Stimulated activated CD4-positive, alpha-beta T cell treated with anti-CD3 and anti-CD28 coated beads, Interleukin-12 subunit alpha, Interleukin-12 subunit beta, amount 100 ng/mL, for 24 hours (primary cell): ENCODE results near the gene CLDN22.

Source experiments
- DNase-seq, 2 experiments: peaks; one replicate each; pipeline ENCODE4 v3.0.0-alpha.2; 2020; ENCODE audit warnings: low read depth in 2 of 2

Gene CLDN22

DNA sequence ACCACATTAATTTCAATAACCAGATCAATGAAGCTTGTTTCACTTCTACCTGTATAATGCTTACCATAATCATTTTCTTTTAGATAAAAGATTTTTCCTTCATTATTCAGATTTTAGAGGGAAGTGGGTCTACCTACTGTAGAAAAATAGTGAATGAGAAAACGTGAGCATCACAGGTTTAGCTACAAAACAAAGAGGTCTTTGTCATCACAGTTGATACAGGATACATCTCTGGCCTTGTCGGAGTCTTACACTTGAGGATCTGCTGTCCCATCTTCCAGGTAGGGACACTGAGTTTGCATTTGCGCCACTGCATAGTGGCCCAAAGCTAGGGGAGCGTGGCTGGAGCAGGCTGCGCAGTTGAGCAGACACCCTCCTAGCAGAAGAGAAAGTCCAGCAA is 1.4 kb upstream of the CLDN22 start:
- no peak for DNase-seq

DNA sequence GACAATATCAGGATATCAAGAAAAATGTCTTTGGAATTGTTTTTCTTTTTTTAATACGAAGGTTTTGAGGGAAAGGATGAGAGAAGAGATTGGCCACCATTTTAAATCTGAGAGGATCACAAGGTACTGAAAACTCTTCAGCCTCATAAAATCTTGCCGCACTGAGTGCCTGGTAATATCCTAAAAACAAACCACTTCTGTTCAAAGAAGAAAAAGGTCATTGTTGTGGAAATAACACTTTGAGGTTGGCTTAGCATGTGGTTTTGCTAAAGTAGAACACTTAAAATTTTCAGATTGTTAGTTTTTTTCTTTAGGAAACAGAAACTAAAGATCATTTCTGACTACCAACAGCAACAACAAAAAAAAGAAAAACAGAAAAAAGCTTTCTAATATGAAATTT is 1.0 kb upstream of the CLDN22 start:
- DNase-seq = no peak

DNA sequence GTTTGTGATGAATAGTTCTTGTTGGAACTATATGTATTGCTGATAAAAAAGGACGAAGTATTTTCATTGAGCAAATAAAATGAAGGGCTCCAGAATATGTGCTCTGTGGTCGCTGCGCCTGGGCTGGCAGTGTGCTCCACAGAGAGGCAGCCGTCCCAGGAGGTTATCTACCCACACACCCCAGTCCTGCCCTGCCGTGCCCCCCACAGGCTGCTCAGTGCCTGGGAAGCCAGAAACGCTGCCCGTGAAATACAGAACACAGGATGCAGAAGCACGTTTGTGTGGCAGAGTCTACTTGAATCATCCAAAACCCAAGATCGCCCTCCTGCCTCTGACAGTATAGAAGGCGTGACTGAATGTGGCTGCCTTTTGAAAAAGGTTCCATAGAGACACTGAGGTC is 1.4 kb downstream of the CLDN22 start:
- DNase-seq = no peak

DNA sequence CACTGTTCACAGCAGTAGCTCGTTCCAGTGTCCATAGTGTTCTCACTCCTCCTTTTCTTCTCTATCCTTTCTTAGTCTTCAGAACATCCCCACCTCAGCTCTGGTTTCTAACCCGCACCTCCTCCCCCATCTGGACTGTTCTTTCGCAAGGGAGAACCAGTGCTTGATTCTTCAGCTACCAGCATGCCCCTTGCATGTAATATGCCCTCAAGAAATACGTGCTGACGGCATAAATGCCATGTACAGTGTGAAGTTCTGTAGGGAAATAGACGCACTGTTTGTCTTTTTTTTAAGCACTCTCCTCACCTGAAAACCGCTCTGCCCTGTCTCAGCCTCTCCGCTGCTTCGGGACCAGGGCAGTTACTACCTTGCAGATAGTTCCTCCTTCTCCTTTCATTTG is 5.3 kb downstream of the CLDN22 start:
- no peak for DNase-seq

DNA sequence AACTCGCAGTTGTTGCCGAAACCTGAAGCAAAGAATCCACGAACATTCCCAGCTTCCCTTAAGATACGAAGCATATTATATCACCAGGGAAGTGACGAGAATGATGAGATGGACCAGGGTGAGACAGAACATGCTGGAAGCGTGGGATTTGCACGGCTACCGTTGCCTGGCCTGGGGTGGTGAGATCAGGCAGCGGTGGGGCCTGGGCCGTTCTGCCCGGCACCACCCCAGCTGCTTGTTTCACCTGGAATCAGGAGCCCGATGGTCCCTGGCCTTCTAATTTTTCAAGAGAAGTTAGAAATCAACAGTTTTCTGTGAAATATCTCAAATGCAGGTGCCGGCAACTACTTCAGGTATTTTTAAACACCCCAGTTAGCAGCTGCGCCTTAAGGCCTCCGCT is 5.7 kb downstream of the CLDN22 start:
- no peak for DNase-seq

DNA sequence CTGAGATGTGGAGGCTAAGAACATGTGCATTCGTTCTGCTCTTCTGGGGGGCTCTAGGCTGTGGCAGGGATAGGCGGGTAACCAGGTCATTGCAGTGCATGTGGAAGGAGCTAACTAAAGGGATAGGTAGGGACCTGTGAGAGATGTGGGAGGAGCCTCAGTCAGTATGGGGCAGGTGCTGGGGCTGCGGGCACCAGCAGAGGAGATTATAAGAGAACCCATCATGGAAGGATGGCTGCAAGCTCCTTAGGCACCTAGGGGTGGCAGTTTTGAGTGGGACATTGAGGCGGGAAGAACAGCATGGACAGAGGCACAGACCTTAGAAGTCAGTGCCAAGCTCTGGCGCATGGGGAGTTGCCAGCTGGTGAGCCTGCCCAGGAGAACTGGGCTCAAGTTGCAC is 7.2 kb downstream of the CLDN22 start:
- DNase-seq = no peak

DNA sequence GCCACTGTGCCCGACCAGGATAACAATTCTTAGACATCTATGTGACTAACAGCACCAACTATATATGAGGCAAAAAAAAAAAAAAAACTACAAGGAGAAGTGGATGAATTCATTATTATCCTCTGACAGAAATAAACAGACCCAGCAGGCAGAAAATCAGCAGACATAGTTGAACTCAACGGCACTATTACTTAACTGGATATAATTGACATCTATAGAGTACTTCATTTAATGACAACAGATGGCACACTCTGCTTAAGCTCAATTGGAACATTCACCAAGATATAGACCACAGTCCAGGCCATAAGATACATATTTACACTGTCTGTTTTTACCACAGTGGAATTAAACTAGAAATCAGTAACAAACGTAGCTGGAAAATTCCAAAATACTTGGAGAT is 13.3 kb downstream of the CLDN22 start:
- no peak for DNase-seq

DNA sequence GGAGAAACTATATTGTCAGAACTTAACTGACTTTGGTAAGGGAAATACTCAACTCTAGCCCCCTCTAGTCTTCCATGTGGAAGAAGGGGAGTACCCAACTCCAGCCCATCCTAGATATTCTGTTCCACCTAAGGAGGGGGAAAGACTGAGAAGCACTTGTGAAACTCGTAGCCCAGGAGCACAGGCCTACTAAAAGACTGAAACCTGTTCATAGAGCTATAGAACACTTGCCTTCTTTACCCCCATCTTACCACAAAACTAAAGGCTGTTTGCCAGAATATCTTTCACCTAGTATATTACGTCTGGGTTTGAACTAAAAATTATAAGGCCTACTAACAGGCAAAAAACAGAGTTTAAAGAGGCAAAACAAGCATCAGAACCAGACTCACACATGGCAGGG is 15.5 kb downstream of the CLDN22 start:
- DNase-seq = no peak

DNA sequence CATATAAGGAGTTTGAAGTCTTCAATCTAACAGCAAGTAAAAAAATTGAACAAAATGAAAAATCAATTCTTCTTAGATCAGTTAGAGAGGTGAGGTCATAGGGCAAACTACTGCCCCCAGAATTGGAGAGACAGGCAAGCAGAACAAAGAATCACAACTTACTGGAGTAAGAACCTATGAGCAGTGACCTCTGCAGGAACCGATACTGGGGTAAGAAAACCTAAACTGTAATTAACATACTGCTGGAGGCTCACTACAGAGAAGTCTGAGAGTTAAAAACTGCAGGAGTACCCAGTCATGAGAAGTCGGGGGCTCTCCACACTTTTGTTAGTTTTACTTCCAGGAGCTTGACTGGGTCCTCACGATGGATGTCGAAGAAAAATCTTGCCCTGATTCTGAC is 16.0 kb downstream of the CLDN22 start:
- DNase-seq = no peak

DNA sequence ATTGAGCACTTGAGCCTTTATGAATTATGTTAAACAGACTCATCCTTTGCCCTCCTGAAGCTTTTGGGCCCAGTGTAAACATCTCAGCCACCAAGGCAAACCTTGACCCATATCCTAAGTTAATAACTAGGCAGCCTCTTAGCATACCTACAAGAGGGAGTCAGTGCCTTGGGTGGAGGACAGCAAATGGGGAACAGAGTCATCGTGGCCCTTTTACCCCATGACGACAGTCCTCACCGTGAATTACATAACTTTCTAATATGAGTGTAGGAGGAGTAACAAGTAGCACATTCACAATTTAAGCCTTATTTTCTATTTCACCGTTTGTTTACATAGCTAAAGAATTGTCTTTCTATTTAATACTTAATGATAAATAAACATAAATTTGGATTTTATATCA is 16.8 kb downstream of the CLDN22 start:
- DNase-seq = no peak

DNA sequence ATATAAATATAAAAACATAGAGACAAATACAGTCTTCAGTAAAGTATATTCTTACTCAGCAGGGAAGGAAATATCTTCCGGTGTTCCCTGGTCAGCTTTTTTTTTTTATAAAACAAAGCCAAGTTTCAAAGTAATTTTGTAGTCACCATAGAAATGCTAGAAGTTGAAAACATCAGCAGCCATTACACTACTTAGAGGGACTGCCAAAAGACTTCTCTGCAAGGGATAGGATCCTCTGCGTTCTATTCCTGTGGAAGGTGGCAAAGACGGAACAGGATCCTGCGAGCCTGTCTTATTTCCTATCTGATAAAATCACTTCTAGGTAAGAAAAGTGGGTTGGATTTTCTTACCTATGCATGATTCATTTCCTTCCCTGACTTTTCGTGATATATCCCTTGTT is 19.4 kb downstream of the CLDN22 start:
- no peak for DNase-seq

DNA sequence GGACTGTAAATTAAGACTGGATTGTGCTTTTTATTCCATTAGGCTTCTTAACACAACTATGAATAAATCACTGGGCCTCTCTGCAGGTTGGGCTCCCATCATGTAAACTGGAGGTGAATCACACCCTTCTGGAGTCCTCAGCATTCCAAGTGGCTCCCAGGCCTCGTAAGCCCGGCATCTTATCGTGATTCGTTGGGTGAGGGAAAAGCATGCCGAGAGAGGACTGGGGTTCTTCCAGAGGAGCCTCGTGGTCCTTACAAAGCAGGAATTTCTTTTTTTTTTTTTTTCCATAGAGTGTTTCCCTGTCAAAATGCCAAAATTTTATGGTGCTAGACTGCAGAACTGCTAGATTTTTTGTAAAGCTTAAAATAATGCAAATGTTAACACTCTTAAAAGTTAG is 20.0 kb downstream of the CLDN22 start:
- DNase-seq = no peak

DNA sequence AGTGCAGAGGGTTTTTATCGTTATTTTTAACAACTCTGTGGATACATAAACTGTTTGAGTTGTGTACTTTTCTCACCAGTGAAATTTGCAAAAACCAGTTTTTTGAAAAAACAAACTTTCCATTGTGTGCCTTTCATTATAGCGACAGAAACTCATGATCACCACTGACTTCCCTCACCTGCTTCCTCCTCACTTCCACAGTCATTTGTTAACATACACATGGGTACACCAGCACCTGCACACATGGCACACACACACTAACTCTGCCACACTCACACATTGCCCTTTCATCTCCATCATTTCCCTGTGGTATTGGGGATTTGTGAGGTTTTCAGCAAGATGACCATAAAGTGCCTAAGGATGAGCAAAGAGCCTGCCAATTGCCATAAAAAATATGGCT is 20.6 kb downstream of the CLDN22 start:
- no peak for DNase-seq

DNA sequence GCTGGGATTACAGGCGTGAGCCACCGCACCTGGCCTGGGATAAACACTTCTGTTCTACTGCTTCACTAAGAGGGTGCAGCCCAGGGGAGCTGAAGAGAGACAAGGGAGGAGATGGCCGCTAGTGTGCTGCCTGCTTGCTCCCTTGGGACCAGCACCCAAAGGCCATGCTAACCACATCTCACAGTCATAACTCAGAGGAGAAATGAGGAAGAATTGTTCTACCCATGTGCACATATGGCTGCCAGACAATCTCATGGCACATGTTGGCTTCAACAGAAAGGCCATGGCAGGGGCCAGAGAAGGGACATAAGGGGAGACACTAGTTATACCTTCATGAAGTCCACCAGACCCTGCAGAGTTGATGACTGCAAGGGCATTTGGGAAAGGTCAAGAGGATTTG is 22.4 kb downstream of the CLDN22 start:
- no peak for DNase-seq

DNA sequence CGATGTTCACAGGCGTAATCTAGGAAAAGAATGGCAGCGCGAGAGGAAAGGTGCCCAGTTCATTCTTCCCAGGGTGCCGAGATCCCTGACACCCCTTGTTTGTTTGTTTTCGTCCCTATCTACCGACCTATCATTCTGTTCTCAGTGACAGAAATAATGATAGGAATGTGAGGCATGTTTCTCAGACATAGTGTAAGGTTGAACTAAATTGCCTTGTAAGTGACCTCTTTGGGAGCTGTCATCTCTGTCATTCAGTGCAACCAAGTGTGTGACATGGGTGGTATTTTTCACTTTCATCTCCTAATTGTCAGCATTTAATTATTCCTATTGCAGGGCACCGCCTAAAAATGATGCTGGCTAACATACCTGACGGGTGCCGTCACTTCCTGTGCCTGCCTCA is 24.4 kb downstream of the CLDN22 start:
- no peak for DNase-seq

DNA sequence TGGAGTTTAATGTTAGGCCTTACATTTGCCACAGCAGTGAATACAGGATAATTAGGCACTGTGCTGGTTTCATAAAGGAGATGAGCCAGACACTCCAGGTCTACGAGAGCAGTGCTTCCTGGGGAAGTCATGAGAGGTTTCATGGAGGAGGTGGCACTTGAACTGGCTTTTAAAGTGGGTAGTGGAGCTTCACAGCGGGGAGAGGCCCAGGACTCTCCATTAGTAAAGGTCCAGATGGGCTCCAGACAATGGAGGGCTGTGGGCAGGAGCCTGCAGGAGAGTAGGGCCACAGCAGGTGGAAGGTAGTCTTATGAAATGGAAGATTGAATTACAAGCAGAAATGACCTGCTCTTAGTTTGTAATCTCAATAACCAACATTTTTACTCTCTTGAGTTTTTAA is 29.0 kb downstream of the CLDN22 start:
- no peak for DNase-seq

DNA sequence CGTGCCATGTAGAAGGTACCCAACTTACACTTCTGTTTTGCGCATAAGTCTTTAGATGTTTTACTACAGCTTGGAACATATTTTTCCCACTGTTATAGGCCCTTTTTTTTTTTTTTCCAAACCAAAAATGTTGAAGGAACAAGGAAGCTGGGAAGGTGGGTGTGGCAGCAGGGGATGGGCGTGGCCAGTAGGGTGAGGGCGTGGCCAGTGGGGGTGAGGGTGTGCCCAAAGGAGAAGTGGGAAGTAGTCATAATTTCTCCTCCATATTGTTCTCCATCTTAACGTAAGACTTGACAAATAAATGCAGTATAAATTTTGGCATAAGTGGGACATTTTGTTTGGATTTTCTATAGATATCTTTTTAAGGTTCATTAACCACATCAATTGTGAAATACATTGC is 30.4 kb downstream of the CLDN22 start:
- DNase-seq = no peak

DNA sequence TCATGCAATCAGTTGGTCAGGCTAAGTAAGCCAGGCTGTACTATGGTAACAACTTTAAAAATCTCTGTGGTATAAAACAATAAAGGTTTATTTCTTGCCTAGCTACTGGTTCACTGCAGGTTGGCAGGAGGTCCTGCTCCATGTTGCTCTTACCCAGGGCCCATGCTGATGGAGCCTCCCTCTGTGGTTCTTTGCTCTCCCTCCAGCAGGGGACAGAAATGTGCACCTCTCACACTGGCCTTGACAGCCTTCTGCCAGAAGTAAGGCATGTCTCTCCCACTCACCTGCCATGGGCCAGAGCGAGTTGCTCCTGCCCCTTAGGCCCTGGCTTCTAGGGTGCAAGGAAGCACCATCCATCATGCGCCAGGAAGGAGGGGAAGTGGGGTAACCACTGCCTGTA is 31.1 kb downstream of the CLDN22 start:
- DNase-seq = no peak

DNA sequence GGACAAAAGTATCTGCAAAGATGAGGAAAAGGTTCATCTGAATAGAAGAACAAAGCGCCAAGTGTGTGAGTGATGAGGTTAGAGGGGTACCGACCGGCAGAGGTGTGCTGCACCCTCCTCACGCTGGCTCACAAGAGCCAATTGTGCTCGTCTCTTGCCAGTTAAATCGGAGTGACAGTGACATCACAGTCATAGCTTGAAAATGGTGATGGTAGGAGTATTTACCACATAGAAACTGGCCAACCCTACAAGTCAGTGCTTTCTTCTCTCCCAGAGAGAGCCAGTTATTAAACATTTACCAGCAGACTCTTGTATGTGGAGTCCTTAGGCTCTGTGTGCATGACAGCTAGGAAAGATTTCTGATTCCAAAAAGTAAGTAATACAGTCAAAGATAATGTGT is 32.4 kb downstream of the CLDN22 start:
- no peak for DNase-seq

DNA sequence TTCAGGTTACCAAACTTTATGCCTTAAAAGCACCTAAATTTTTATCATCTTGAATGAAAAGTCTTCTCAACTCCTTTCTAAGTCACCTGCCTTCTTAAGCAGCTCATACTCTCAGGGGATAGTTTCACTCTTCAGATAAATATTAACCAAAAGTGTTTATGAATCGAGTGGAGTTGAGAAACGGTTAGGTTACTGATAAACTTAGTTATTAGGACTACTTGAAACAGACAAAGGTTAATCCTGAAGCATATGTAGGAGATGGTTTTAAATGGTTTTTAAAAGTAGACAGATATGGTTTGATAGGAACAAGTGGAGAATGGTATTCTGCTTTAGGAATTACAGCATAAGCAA is 32.8 kb downstream of the CLDN22 start:
- DNase-seq = no peak

DNA sequence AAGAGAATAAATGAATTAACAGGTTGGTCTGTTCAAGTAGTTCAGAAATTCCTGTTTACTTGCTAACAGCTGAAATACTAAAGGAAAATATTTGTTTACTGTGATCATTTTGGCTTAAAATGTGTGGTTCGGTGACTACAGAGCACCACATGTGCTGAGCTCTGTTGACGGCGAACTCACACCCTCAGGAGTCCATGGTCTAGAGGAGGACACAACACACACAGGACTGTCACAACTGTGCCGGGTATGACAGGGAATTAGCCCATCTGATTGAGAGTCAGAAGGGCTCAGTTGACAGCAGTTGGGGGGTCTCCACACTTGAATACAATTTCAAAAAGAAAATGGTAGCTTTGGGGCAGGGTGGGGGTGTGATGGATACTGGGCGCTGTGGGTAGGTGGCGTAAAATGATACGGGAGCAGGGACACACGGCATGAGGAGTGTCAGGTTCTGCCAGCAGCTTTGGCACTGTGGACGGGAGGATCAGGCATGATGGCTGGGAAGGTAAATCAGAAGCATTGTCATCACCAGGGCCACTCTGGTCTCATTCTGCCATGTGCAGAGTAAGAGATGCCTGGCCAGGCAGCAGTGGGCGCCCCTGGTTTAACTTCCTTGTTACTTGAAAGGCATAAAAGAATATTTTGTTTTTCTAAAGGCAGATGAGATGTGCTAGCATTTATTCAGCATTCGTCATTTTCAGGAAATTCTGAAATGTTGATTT is 33.3 kb downstream of the CLDN22 start:
- DNase-seq = no peak

DNA sequence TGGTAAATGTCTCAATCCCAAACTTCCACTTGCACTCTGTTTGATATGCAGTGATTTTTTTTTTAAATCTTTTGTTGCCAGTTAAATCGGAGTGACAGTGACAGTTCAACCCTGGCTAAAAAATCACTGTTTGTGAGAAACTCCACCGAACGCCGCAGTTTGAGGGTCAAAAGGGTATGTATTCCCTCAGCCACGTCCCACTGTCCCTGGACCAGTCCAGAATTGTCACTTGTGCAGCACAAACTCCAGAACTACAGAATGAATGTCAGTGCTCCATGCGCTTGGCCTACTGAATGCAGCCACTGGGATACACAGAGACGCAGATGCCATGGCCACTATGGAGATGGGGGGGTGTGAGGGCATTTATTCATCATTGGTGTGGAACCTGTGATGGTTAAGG is 34.2 kb downstream of the CLDN22 start:
- no peak for DNase-seq

DNA sequence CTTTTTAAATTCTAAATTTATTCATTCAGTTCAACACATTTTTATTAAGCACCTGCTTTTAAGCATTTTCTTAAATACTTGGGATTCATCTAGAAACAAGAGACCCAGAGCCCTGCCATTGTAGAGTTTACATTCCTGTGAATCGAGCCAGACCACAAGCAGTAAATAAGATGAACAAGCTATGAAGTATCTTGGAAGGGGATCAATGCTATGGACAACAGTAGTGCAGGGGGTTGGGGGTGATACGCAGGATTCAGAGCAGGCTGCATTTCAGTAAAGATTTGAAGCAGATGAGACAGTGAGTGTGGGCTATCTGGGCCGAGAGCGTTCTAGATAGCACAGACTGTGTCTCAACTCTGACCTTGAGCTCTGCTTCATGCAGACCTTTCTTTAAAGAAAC is 35.1 kb downstream of the CLDN22 start:
- no peak for DNase-seq

DNA sequence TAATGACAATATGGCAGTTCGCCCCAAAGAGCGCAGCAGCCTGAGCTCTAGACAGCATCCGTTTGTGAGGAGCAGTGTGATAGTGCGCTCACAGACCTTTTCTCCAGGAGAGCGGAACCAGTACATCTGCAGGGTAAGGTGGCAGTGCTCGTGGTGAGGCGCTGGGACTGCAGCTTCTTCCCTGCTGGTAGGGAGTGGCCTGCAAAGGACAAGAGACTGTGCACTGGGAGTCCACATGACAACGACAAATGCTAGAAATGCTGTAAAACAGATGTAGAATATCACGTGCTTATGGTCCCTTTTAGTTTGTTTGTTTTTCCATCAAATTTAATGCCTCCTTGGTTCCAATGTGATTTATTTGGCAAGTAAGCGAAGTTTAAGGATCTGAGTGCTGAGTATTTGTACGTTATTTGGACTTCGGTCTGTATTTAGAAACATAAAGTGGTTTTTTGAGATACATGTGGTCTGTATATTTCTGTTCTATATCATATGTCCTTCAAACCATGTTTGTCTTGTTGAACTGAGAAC is 35.8 kb downstream of the CLDN22 start:
- no peak for DNase-seq
